HG03175 (cell line): ENCODE data around the gene IGFBP6.

Experiments
- ATAC-seq: cut with Tn5 transposase; IDR thresholded peaks from one replicate; pipeline ENCODE4 v1.9.1; 2021; ENCODE audit warnings: mild to moderate bottlenecking, moderate library complexity; ENCODE audit not compliant: unreplicated experiment

The IGFBP6 gene

DNA sequence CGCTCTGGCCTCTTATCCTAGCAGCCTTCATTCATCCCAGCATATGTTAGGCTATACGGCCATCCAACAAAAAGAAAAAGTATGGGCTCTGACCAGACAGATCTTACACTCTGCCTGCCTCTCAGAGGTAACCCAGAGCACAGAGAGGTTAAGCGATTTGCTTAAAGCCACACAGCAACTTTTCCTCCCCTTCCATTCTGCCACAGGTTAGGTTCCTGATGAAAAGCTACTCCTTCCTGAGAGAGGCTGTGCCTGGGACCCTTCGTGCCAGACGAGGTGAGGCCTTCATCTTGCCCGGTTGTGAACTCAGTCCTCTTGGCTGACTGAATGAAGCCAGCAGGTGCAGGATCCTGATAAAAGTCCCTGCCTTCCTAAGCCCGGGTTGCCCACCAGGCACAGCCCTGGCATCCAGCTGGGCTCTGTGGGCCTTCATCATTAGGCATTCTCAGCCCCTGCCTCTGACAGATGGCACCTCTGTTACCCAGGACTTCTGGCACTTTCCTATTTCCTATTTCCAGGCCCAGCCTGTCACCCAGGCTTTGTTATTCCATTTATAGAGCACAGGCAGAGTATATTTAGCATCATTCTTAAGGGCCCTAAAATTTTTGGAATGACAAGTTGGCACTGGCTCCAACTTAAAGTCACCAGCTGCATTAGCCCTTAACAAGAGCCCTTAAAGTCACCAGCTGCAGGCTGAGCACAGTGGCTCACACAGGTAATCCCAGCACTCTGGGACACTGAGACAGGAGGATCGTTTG, 18.6 kb downstream of the IGFBP6 start:
- no peak for ATAC-seq

DNA sequence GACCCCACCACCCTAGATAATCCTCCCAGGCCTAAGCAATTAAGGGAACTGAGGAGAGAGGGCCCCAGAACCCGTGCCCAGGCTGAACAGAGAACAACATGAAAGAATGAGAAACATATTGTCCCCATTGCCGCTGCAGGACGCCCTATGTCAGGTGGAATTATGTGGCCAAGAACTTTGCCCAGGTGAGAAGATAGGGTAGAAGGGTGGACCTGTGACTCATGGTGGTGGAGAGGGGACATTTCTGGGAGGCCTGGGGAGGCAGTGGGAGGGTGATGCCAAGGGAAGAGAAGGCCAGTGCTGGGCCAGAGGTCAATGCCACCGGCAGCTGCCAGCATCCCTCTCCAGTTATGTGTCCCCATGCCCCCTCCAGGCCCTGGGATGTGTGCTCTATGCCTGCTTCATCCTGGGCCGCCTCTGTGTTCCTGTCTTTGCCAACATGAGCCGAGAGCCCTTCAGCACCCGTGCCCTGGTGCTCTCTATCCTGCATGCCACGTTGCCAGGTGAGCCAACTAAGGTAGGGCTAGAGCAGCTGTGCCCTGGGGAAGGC, 21.4 kb downstream of the IGFBP6 start:
- no peak for ATAC-seq

DNA sequence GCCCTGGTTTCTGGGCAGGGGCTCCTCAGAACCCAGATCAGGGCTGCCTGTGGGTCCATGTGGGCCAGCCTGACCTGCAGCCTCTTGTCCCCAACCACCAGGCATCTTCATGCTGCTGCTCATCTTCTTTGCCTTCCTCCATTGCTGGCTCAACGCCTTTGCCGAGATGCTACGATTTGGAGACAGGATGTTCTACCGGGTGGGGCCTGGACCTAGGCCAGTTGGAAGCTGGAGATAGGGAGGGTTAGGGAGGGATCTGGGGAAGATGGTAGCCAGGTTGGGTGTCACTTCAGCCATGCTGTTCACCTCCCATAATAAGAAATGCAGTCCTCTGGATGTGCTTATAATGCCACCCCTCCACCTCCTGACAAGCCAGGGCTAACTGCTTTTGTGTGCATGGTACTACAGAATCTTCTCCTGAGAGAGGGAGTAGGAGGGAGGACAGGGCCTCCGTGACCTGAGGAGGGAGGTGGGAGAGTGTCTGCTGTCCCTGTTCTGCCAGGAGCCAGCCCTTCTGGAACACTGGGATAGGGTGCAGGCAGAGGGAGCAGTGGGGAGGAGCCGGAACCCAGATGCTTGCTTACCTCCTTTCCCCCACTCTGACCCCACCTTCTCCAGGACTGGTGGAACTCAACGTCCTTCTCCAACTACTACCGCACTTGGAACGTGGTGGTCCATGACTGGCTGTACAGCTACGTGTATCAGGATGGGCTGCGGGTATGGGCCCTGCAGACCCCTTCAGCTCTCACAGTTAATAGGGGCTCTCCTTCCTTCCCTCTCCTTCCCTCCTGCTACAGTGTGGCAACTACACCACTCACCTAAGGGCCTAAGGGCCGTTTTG, 23.4 kb downstream of the IGFBP6 start:
- no peak for ATAC-seq

DNA sequence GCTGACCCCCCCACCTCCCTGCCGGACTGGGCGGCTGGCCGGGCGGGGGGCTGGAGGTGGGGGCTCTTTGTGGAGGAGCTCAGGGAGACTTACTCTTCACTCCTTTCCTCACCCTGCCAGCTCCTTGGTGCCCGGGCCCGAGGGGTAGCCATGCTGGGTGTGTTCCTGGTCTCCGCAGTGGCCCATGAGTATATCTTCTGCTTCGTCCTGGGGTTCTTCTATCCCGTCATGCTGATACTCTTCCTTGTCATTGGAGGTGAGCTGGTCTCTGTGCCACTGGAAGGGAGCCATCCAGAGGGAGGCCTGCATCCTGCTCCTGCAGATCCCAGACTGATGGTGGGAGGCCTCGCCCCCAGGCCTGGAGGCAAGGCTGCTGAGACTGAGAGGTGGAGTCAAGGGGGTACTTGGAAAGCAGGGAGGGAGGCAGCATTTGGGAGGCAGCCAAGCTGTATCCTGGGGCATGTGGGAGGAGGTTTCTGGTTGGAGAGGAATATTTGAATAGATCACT, 25.5 kb downstream of the IGFBP6 start:
- ATAC-seq: no peak

DNA sequence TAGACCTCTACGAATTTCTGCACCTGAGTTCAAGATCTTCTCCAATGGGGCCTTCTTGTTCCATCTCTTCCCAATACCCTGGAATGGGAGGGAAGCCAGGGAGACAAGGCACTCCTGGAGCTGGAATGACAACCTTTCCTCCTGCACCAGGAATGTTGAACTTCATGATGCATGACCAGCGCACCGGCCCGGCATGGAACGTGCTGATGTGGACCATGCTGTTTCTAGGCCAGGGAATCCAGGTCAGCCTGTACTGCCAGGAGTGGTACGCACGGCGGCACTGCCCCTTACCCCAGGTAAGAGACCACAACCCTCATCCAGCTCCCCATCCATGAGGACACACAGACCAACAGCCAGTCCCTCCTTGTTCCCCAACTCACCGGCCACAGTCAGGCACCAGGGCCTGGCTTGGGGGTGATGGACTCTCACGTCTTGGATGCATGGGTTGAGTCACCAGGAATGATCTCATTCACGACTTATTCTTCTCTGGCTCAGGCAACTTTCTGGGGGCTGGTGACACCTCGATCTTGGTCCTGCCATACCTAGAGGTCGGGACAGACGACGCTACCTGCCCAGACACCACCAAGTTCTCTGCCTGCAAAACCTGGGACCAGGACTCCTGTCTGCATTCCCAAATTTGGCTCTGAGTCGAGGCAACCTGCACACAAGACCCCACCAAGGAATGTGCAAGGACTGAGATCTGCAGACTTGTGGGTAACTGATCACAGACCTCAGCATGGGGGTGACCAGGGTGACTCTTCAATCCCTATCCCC, 26.3 kb downstream of the IGFBP6 start:
- ATAC-seq: no peak

DNA sequence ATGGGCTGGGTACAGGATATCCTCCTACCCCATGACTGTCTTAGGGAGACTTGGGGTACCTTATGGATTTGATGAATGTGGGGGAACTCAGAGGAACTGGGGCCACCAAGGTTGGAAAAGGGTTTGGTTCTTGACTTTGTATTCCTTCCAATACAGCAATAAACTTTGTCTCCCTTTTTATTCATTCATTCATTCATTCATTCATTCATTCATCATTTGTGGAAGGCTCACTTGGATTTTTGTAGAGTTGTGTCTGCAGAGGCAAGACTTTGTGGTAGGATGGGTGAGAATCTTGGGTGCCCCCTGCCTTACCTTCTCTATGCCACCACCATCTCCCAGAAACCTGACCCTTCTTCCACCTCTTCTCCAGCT, 26.9 kb downstream of the IGFBP6 start:
- no peak for ATAC-seq

DNA sequence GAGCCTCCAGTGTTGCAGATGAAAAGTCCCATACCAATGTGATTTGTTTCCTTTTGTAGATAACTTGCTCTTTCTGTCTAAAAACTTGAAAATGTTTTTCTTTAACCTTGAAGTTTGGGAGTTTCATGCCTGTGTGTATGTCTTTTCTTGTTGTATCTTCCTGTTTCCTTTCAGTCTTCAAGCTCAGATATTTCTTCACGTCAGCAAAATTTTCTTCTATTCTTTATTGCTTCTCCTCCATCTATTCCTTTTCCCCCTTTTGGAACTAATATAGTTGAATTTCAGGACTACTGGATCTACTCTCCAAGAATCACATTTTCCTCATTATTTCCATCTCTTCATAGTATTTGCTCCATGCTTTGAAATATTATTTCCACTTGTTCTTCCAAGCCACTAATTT, 29.7 kb downstream of the IGFBP6 start:
- no peak for ATAC-seq

DNA sequence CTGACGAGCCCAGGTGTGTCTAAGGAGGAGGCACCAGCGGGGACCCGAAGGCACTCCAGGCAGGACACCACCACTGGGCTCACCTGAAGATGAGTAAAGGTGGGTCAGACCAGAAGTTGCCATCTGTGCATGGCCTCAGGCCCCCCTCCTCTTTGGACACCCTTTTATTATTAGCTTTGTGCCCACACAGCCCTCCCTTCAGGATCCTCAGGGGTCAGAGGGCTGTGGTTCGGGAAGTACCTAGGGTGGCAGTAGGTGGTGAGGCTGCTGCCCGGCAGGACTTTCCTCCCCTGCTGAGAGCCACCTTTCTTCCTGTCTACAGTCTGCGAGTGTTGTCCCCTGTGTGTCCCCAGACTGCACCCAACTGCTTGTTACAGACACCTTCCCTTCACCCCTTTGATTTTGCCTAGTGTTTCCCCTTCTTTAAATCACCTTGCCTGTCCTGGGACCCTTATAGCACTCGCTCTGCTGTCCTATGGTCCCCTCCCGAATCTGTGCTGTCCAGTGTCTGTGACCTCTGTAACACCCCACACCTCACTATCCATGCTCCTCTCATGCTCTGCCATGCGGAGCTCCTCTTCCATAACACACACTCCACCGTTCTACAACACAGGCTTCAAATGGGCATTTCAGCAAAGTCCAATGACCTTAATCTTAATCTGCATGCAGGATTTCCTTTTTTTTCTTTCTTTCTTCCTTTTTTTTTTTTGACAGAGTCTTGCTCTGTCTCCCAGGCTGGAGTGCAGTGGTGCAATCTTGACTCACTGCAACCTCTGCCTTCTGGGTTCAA, 31.5 kb downstream of the IGFBP6 start:
- no peak for ATAC-seq

DNA sequence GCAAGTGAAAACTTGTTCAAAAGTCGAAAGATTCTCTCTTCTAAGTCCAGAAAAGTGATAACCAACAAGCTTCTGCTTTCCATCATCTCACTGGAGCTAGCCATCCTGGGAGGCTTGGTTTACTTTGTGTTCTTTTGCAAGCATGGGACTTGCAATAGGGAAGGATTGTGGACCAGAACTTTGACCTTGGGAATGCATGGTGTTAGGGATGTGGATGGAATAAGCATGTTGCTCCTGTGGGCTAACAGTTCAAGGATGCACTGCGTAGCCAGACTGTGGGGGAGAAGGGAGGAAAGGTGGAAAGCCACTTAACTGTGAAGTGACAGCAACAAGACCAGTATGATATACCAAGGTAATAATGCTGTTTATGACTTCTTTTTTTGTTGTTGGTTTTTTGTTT, 34.4 kb downstream of the IGFBP6 start:
- no peak for ATAC-seq

DNA sequence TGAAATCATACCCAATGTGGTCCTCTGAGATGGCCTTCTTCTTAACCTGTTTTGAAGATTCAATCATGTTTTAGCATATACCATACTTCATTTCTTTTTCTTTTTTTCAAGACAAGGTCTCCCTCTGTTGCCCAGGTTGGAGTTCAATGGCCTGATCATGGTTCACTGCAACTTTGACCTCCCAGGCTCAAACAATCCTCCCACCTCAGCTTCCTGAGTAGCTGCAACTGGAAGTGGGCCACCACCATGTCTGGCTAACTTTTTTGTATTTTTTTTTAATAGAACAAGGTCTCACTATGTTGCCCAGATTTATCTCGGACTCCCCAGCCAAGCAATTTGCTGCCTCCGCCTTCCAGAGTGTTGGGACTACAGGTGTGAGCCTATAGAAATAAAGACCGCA, 36.3 kb downstream of the IGFBP6 start:
- ATAC-seq: no peak

DNA sequence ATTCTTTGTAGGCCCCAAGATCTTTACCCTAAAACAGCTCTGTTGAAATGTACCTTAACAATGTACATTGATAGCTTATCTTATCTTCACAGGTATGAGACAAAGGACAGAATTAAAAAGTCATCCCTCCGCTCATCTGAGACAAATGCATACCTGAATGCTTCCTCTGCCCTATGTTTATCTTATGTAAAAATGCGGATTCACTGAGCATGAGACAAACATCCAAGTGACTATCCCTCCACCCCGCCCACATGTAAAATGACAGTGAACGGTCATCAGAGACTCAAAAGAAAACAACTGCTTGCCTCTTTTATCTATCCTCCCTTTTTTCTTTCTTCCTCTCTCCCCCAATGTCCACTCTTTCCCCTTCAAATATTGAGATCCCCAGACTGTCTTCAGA, 45.9 kb downstream of the IGFBP6 start:
- no peak for ATAC-seq

DNA sequence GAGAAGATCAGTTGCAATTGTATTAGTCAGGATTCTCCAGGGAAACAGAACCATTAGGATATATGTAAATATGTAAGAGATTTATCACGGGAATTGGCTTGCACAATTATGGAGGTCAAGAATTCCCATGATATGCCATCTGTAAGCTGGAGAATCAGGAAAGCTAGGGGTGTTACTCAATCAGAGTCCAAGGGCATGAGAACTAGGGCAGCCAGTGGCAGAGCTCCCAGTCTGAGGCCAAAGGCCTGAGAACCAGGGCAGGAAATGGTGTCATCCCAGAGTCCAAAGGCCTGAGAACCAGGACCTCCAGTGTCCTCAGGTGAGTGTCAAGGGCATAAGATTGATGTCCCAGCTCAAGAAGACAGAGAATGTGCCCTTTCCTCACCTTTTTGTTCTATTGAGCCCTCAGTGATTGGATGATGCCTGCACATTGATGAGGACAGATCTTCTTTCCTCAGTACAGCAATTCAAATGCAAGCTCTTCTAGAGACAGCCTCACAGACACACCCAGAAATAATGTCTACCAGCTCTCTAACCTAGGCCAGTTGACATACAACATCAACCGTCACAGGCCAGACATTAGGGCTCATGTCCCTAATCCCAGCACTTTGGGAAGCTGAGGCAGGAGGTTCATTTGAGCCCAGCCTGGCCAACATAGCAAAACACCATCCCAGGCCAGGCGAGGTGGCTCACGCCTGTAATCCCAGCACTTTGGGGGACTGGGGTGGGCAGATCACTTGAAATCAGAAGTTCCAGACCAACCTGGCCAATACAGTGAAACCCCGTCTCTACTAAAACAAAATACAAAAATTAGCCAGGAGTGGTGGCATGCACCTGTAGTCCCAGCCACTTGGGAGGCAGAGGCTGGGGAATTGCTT, 48.2 kb downstream of the IGFBP6 start:
- no peak for ATAC-seq

DNA sequence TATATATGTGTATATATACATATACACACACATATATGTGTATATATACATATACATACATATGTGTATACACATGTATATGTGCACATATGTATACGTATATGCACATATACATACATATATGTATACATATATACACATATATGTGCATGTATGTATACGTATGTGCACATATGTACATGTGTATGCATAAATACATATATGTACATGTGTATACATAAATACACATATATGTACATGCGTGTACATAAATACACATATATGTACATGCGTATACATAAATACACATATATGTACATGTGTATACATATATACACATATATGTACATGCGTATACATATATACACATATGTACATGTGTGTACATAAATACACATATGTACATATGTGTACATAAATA, 49.7 kb downstream of the IGFBP6 start:
- no peak for ATAC-seq

DNA sequence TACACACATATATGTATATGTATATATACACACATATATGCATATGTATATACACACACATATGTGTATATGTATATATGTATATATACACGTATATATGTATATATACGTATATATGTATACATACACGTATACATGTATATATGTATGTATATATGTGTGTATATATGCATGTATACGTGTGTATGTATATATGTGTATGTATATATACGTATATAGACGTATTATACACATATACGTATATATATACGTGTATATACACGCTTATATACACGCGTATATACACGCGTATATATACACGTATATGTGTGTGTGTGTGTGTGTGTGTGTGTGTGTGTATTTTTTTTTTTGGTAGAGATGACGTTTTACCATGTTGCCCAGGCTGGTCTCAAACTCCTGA, 50.2 kb downstream of the IGFBP6 start:
- no peak for ATAC-seq

DNA sequence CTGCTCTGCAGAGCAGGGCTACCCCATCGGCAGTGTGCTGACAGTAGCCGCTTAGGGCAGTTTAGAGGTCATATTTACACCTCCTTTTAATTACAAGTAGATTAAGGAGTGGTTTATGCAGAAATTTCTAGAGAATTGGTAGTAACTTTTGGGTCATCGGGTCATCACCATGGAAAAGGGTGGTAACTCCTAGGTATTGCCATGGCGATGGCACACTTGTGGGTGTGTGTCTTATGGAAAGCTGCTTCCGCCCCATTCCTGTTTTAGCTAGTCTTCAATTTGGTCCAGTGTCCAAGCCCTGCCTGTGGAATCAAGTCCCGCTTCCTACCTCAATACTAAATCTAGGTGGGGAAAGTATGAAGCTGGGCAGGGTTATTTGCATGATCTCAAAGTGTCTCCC, 53.6 kb downstream of the IGFBP6 start:
- ATAC-seq: no peak
